ENCODE measurements around the gene LRWD1.

Gene LRWD1

GRCh38 chr7:102429141-102429899 lies 35.5 kb upstream of the LRWD1 start:
- H3K4me3 ChIP-seq (ENCODE audit: low read depth, low read length), result no peak overlapping the region
- no peak for DNase-seq
- TF ChIP-seq CTCF (IDR thresholded peaks at IDR 0.05; ENCODE audit: low read depth, low read length), result no peak
- no peaks in the 10 kb centered on the region; the same call in 1 of the 2 replicates for H3K4me1 ChIP-seq
- H3K36me3 ChIP-seq, result peaks cover 28% of the 10 kb centered on the region
- H3K27me3 ChIP-seq, result no peaks in the 10 kb centered on the region
- no peaks in the 10 kb centered on the region for H3K9me3 ChIP-seq

GRCh38 chr7:102431617-102432298 lies 33.0 kb upstream of the LRWD1 start:
- no peak overlapping the region for H3K4me3 ChIP-seq (ENCODE audit: low read depth, low read length)
- no peak for DNase-seq
- no peaks in the 10 kb centered on the region for H3K27me3 ChIP-seq
- no peak for TF ChIP-seq CTCF (IDR thresholded peaks at IDR 0.05; ENCODE audit: low read depth, low read length)
- no peaks in the 10 kb centered on the region for H3K9me3 ChIP-seq
- H3K36me3 ChIP-seq, result peaks cover 8% of the 10 kb centered on the region
- no peaks in the 10 kb centered on the region; the same call in 1 of the 2 replicates for H3K4me1 ChIP-seq

- H3K4me1 ChIP-seq, result no peaks in the 10 kb centered on the region; the same call in 1 of the 2 replicates
- TF ChIP-seq CTCF (IDR thresholded peaks at IDR 0.05; ENCODE audit: low read depth, low read length), result no peak
- H3K36me3 ChIP-seq, result no peaks in the 10 kb centered on the region; the same call in 1 of the 2 replicates
- no peak for DNase-seq
- H3K9me3 ChIP-seq, result no peaks in the 10 kb centered on the region
- H3K27me3 ChIP-seq, result no peaks in the 10 kb centered on the region
- H3K4me3 ChIP-seq (ENCODE audit: low read depth, low read length), result peak overlapping the region; percentile 57
Observed at GRCh38 chr7:102432442-102433218, 32.2 kb upstream of the LRWD1 start.

GRCh38 chr7:102433219-102434038 lies 31.4 kb upstream of the LRWD1 start, which contains the start of gene ORAI2:
TSS of gene ORAI2 (plus strand) at chr7:102433575. CDS start at chr7:102438957, 5,382 bp downstream.
- peak; percentile 91 for DNase-seq
- no peak for TF ChIP-seq CTCF (IDR thresholded peaks at IDR 0.05; ENCODE audit: low read depth, low read length)
- Histone ChIP-seq H3K36me3 (no peaks in the 10 kb centered on the region), H3K9me3 (no peaks in the 10 kb centered on the region), H3K27me3 (no peaks in the 10 kb centered on the region), H3K4me3 (ENCODE audit: low read depth, low read length) (peak within 1 kb of the TSS; percentile 85), H3K4me1 (no peaks in the 10 kb centered on the region; the same call in 1 of the 2 replicates)

- Histone ChIP-seq H3K27me3 (no peaks in the 10 kb centered on the region), H3K4me1 (no peaks in the 10 kb centered on the region; the same call in 1 of the 2 replicates), H3K36me3 (peaks cover 3% of the 10 kb centered on the region; the same call in 1 of the 2 replicates), H3K9me3 (no peaks in the 10 kb centered on the region), H3K4me3 (ENCODE audit: low read depth, low read length) (peak overlapping the region; percentile 85)
- DNase-seq, result no peak
- no peak for TF ChIP-seq CTCF (IDR thresholded peaks at IDR 0.05; ENCODE audit: low read depth, low read length)
Observed at GRCh38 chr7:102434039-102434486, 30.7 kb upstream of the LRWD1 start.
